SU-DHL-6 (cell line): Measurements from ENCODE around the gene ZNF785.

Experiments
- CTCF ChIP-seq: fragments of 200-600 bp; sonication (generic); IDR thresholded peaks from one replicate; pipeline ENCODE4 v1.5.1; 2017; ENCODE audit warnings: antibody characterized with exemption, mild to moderate bottlenecking, low read length, moderate library complexity; ENCODE audit not compliant: insufficient read depth, poor library complexity, severe bottlenecking
- EZH2phosphoT487 ChIP-seq: fragments of 200-600 bp; sonication (generic), shearing (Covaris generic); conservative IDR thresholded peaks from 2 replicates; pipeline ENCODE4 v1.6.1; 2018; ENCODE audit warnings: mild to moderate bottlenecking, antibody characterized with exemption, low read length, moderate library complexity, mixed read lengths

- TF ChIP-seq CTCF, result no peak
- no peak for TF ChIP-seq EZH2phosphoT487
These were observed 17.4 kb downstream of the ZNF785 start for GRCh38 chr16:30567991-30568638.
